AG04450 (cell line): Measurements from ENCODE around the gene ATOX1. TPM values are rescaled to one million over a fixed set of nuclear protein-coding genes. Genes with fewer than 3 reads are reported as not detected.

Experiments
- CTCF ChIA-PET: fragments of 300-600, 350-600 bp; formaldehyde crosslinking; extraction: SDS; loops from one replicate; lab custom pipeline; 2022; ENCODE audit warnings: antibody characterized with exemption, inconsistent platforms; lab: Charles Lee
- POLR2A ChIA-PET: fragments of 350-600 bp; formaldehyde crosslinking; extraction: SDS; loops from one replicate; lab custom pipeline; 2021; ENCODE audit warnings: antibody characterized with exemption, inconsistent platforms; lab: Yijun Ruan, JAX
- DNase-seq: peaks from one replicate; pipeline ENCODE4 v3.0.0-alpha.2; 2011; ENCODE audit warnings: low read depth, low spot score
- H3K27ac ChIP-seq: one replicate; pipeline ENCODE4 v1.5.1; 2012; ENCODE audit warnings: low read depth, low read length, control low read depth
- H3K27me3 ChIP-seq: one replicate; pipeline ENCODE4 v1.6.0; 2012; ENCODE audit warnings: low read length; ENCODE audit not compliant: control insufficient read depth, insufficient read depth
- H3K4me3 ChIP-seq: 2 replicates; pipeline ENCODE4 v1.5.1; 2011; ENCODE audit warnings: mild to moderate bottlenecking, low read depth, low read length, control low read depth
- H3K9me3 ChIP-seq: 2 replicates; pipeline ENCODE4 v1.5.1; 2012; ENCODE audit warnings: low read length; ENCODE audit not compliant: control insufficient read depth, insufficient read depth
- polyA plus RNA-seq: library from polyadenylated mRNA; depleted of rRNA; stranded (reverse); fragments of >200 nt; gene quantifications from 2 replicates; pipeline ENCODE4 v1.2.3, GENCODE V29; 2011
- TF ChIP-seq, protein P1 (sequence below): IDR thresholded peaks from 2 replicates; pipeline ENCODE4 v1.5.1; 2011; ENCODE audit warnings: low read depth, low read length, control low read depth, inconsistent platforms

The ATOX1 gene
- polyA plus RNA-seq, 1 experiment, result 138 TPM

GRCh38 chr5:151751091-151751490 is 7.3 kb downstream of the ATOX1 start:
- DNase-seq, result no peak
- Histone ChIP-seq H3K27ac (no peak overlapping the region), H3K27me3 (no peaks in the 10 kb centered on the region), H3K9me3 (no peaks in the 10 kb centered on the region), H3K4me3 (no peak overlapping the region)
- TF ChIP-seq, protein P1, sequence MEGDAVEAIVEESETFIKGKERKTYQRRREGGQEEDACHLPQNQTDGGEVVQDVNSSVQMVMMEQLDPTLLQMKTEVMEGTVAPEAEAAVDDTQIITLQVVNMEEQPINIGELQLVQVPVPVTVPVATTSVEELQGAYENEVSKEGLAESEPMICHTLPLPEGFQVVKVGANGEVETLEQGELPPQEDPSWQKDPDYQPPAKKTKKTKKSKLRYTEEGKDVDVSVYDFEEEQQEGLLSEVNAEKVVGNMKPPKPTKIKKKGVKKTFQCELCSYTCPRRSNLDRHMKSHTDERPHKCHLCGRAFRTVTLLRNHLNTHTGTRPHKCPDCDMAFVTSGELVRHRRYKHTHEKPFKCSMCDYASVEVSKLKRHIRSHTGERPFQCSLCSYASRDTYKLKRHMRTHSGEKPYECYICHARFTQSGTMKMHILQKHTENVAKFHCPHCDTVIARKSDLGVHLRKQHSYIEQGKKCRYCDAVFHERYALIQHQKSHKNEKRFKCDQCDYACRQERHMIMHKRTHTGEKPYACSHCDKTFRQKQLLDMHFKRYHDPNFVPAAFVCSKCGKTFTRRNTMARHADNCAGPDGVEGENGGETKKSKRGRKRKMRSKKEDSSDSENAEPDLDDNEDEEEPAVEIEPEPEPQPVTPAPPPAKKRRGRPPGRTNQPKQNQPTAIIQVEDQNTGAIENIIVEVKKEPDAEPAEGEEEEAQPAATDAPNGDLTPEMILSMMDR, result no peak
- ChIA-PET POLR2A (interaction anchor here (0.6 to 1.7 kb wide), 4 partner anchors 20 to 64 kb away, joined by 3 to 6 read pairs (median 4); partner anchors contain the start of gene SPARC), CTCF (interaction anchor here (0.7 to 3.6 kb wide), 5 partner anchors 9 to 567 kb away, joined by 3 to 25 read pairs (median 7); no protein-coding TSS in a partner anchor)

DNA sequence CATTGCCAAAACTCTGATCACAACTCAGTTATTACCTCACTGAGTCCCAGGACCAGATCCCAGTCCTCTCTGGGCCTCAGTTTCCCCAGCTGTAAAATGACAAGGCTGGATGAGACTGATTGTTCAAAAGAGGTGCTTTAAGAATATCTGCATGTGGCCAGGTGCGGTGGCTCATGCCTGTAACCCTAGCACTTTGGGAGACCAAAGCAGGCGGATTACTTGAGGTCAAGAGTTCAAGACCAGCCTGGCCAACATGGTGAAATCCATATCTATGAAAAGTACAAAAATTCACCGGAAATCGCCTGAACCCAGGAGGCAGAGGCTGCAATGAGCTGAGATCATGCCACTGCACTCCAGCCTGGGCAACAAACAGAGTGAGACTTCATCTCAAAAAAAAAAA is 8.3 kb downstream of the ATOX1 start:
- no peak overlapping the region for H3K4me3 ChIP-seq
- no peaks in the 10 kb centered on the region for H3K9me3 ChIP-seq
- H3K27me3 ChIP-seq, result no peaks in the 10 kb centered on the region
- DNase-seq, result no peak
- TF ChIP-seq, protein P1, result no peak
- H3K27ac ChIP-seq, result peak overlapping the region; percentile 39
- CTCF ChIA-PET, result interaction anchor here (0.6 to 3.6 kb wide), 5 partner anchors 8 to 427 kb away, joined by 3 to 25 read pairs (median 6); no protein-coding TSS in a partner anchor
- POLR2A ChIA-PET, result interaction anchor here (0.6 to 1.7 kb wide), 5 partner anchors 10 to 303 kb away, joined by 3 to 6 read pairs (median 4); partner anchors contain the start of genes G3BP1, SLC36A1 and SPARC

DNA sequence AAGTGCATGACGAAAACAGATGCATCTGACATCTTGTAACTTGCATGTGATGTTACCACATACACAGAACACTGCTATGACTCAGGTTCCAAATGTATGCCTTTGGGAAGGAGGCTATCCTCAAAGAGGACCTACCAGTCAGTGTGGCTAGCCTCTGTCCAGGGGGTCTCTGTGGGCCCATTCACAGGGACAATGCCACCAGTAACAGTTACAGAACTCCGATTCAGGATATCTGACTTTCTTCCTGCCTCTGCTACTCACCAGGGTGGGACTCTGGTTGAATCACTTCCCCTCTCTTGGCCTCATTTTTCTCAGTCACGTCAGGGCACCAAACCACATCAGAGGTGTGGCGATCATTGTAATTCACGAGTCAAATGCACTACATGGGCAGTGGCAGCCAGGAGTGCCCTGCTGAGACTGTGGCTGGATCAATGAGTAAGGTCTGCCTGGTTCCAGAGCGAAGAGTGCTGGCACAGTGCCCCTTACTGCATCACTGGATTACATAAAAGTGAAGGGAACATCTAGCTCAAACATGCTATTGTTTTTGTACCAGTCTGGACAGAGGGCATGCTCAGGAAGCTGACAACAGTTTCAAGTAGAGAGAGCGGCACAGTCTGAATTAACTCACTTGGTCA is 13.2 kb downstream of the ATOX1 start:
- peak; percentile 29 for DNase-seq
- Histone ChIP-seq H3K4me3 (no peak overlapping the region), H3K9me3 (no peaks in the 10 kb centered on the region), H3K27ac (peak overlapping the region; percentile 83), H3K27me3 (no peaks in the 10 kb centered on the region)
- TF ChIP-seq, protein P1, result no peak
- ChIA-PET POLR2A (interaction anchor here (1.2 kb wide), 2 partner anchors 58 to 86 kb away, joined by 3 read pairs; no protein-coding TSS in a partner anchor), CTCF (interaction anchor here (1.5 to 8.6 kb wide), 6 partner anchors 26 to 299 kb away, joined by 3 to 136 read pairs (median 37); partner anchors contain the start of genes G3BP1 and SLC36A1)

DNA sequence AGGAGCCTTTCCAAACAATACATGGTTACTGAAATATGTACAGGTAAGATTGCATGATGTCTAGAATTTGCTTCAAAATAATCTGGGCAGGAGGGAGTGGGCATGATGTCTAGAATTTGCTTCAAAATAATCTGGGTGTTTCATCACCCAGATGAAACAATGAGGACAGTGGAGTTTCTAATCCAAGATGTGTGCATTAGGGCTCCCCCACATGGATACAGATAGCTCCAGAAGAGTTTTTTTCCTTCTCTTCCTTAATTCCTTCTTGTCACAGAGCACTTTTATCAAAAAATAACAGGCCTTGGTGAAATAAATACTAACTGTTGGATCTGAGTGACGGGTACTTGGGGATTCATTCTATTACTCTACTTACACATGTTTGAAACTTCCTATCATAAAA is 14.9 kb downstream of the ATOX1 start:
- TF ChIP-seq, protein P1, result peak; percentile 26; the same call in 1 of the 2 replicates
- H3K27me3 ChIP-seq, result no peaks in the 10 kb centered on the region
- no peak overlapping the region for H3K27ac ChIP-seq
- no peak for DNase-seq
- ChIA-PET POLR2A (interaction anchor here (1.1 kb wide), 1 partner anchor 59 kb away, joined by 3 read pairs; no protein-coding TSS in a partner anchor), CTCF (interaction anchor here (0.9 to 8.6 kb wide), 9 partner anchors 8 to 295 kb away, joined by 3 to 136 read pairs (median 25); partner anchors contain the start of gene SLC36A1)
- H3K4me3 ChIP-seq, result no peak overlapping the region
- H3K9me3 ChIP-seq, result no peaks in the 10 kb centered on the region
